Renal cortical epithelial cell (primary cell): ENCODE measurements around the gene CCDC136. TPM values are rescaled to one million over a fixed set of nuclear protein-coding genes. Genes with fewer than 3 reads are reported as not detected.

Experiments
- DNase-seq: peaks from one replicate; pipeline ENCODE4 v3.0.0-alpha.2; 2011; ENCODE audit warnings: low read depth
- total RNA-seq: library from RNA; depleted of rRNA; stranded (reverse); fragments of >200 nt; gene quantifications from 2 replicates; pipeline ENCODE4 v1.2.3, GENCODE V29; 2014

Gene CCDC136
- total RNA-seq, 1 donor from 2014 or later: 1.3 TPM

GRCh38 chr7:128862571-128863432, 71.0 kb downstream of the CCDC136 start, which contains the start of gene ATP6V1F:
TSS of gene ATP6V1F (plus strand) at chr7:128862856. CDS start at chr7:128862905, 49 bp downstream.
- peak; percentile 93 for DNase-seq

- peak; percentile 74 for DNase-seq
Observed at GRCh38 chr7:128863433-128863989, 71.7 kb downstream of the CCDC136 start.

- no peak for DNase-seq
Observed at GRCh38 chr7:128865303-128865702, 73.5 kb downstream of the CCDC136 start.

GRCh38 chr7:128865996-128866877, 74.5 kb downstream of the CCDC136 start:
- DNase-seq: no peak

- no peak for DNase-seq
Observed at GRCh38 chr7:128867241-128867640, 75.5 kb downstream of the CCDC136 start.

- DNase-seq: no peak
Observed at GRCh38 chr7:128867842-128868623, 76.3 kb downstream of the CCDC136 start.

GRCh38 chr7:128868624-128869137, 76.9 kb downstream of the CCDC136 start:
- no peak for DNase-seq

GRCh38 chr7:128869138-128869943, 77.6 kb downstream of the CCDC136 start:
- no peak for DNase-seq

GRCh38 chr7:128869944-128870285, 78.1 kb downstream of the CCDC136 start:
- DNase-seq: no peak

GRCh38 chr7:128871050-128871449, 79.3 kb downstream of the CCDC136 start:
- DNase-seq: no peak

Other genes with a start within 250 kb of the CCDC136 start
- gene GARIN1A, start 119.7 kb upstream of the CCDC136 start, total RNA-seq: 0.17 and 0.60 TPM in 2 replicates
- 394 and 395 TPM in 2 replicates for gene CALU, start 52.6 kb upstream of the CCDC136 start, total RNA-seq
- gene OPN1SW, start 16.2 kb upstream of the CCDC136 start, total RNA-seq: not detected in 2 replicates
- gene FLNC, start 38.4 kb downstream of the CCDC136 start, total RNA-seq: 29.3 and 56.7 TPM in 2 replicates
- 82.1 and 145 TPM in 2 replicates for gene ATP6V1F, start 70.9 kb downstream of the CCDC136 start, total RNA-seq
- 1.9 and 6.8 TPM in 2 replicates for gene KCP, start 118.7 kb downstream of the CCDC136 start, total RNA-seq
- 5.4 and 7.7 TPM in 2 replicates for gene IRF5, start 146.0 kb downstream of the CCDC136 start, total RNA-seq